AML-193 (cell line): ENCODE results near the gene ADGB.
A peak's percentile ranks its signal among the peaks of the same experiment; 100 is the strongest.
"Not testable (repeated sequence)": the region's sequence is repeated elsewhere in the genome, so short reads cannot be mapped to it uniquely, and the experiment has no call there.

ENCODE experiments used
- DNase-seq, 2 experiments: peaks; one replicate each; lab custom pipeline; 2025; lab: John Stamatoyannopoulos, UW

ADGB gene

GRCh38 chr6:146819596-146820320 is 221.0 kb downstream of the ADGB start:
- no peak for DNase-seq

GRCh38 chr6:146827216-146827928 is 228.6 kb downstream of the ADGB start:
- DNase-seq, result no peak

GRCh38 chr6:146829792-146830565 is 231.2 kb downstream of the ADGB start:
- DNase-seq, result no peak

GRCh38 chr6:146833157-146833556 is 234.4 kb downstream of the ADGB start:
- DNase-seq, result no peak

- no peak for DNase-seq
These were observed 241.4 kb downstream of the ADGB start for GRCh38 chr6:146840216-146840615.

GRCh38 chr6:146840641-146841040 is 241.9 kb downstream of the ADGB start:
- DNase-seq, result no peak

- no peak for DNase-seq
These were observed 248.7 kb downstream of the ADGB start for GRCh38 chr6:146847426-146847825.

GRCh38 chr6:146850238-146850896 is 251.6 kb downstream of the ADGB start:
- no peak for DNase-seq

- DNase-seq, result no peak
These were observed 252.2 kb downstream of the ADGB start for GRCh38 chr6:146850981-146851380.

- DNase-seq, result no peak
These were observed 253.1 kb downstream of the ADGB start for GRCh38 chr6:146851837-146852236.

GRCh38 chr6:146854521-146855255 is 255.9 kb downstream of the ADGB start:
- not testable (repeated sequence) for DNase-seq

- no peak for DNase-seq
These were observed 257.1 kb downstream of the ADGB start for GRCh38 chr6:146855889-146856288.

- no peak for DNase-seq
These were observed 257.5 kb downstream of the ADGB start for GRCh38 chr6:146856296-146856695.

- DNase-seq, result peak; percentile 83 to 88
These were observed 258.6 kb downstream of the ADGB start for GRCh38 chr6:146857180-146857979.

GRCh38 chr6:146857980-146858347 is 259.2 kb downstream of the ADGB start:
- DNase-seq, result no peak

- no peak for DNase-seq
These were observed 260.4 kb downstream of the ADGB start for GRCh38 chr6:146859206-146859605.

GRCh38 chr6:146859795-146860495 is 261.2 kb downstream of the ADGB start:
- no peak for DNase-seq

- no peak for DNase-seq
These were observed 261.8 kb downstream of the ADGB start for GRCh38 chr6:146860583-146860982.

- DNase-seq, result no peak
These were observed 262.3 kb downstream of the ADGB start for GRCh38 chr6:146861029-146861563.

GRCh38 chr6:146861716-146862115 is 262.9 kb downstream of the ADGB start:
- DNase-seq, result no peak
